Measurements from ENCODE around the gene DYNLT2B.
"Not testable (repeated sequence)": the region's sequence is repeated elsewhere in the genome, so short reads cannot be mapped to it uniquely, and the experiment has no call there.

DYNLT2B gene

GRCh38 chr3:196274585-196274984, 43.5 kb downstream of the DYNLT2B start:
- H3K4me3 ChIP-seq = no peak overlapping the region
- in situ Hi-C loops (cut with MboI; ENCODE audit: low sequenced_read_pairs) = no loop called here
- H3K36me3 ChIP-seq (replicated peaks) = peaks cover 13% of the 10 kb centered on the region
- peaks cover 7% of the 10 kb centered on the region for H3K9me3 ChIP-seq
- H3K4me1 ChIP-seq = no peaks in the 10 kb centered on the region; the same call in 1 of the 2 replicates
- no peaks in the 10 kb centered on the region for H3K27me3 ChIP-seq (ENCODE audit: low read depth)
- DNase-seq (ENCODE audit: low spot score in 2 of 2) = no peak

GRCh38 chr3:196273655-196274054, 44.4 kb downstream of the DYNLT2B start:
- no peaks in the 10 kb centered on the region for H3K27me3 ChIP-seq (ENCODE audit: low read depth)
- H3K36me3 ChIP-seq (replicated peaks) = peaks cover 22% of the 10 kb centered on the region
- H3K9me3 ChIP-seq = peaks cover 7% of the 10 kb centered on the region
- in situ Hi-C loops (cut with MboI; ENCODE audit: low sequenced_read_pairs) = no loop called here
- H3K4me1 ChIP-seq = peaks cover 6% of the 10 kb centered on the region
- DNase-seq (ENCODE audit: low spot score in 2 of 2) = no peak
- H3K4me3 ChIP-seq = no peak overlapping the region

- H3K4me1 ChIP-seq = peaks cover 8% of the 10 kb centered on the region
- no peak for DNase-seq (ENCODE audit: low spot score in 2 of 2)
- in situ Hi-C loops (cut with MboI; ENCODE audit: low sequenced_read_pairs) = no loop called here
- H3K36me3 ChIP-seq (replicated peaks) = peaks cover 25% of the 10 kb centered on the region
- H3K4me3 ChIP-seq = no peak overlapping the region
- H3K27me3 ChIP-seq (ENCODE audit: low read depth) = no peaks in the 10 kb centered on the region
- peaks cover 7% of the 10 kb centered on the region for H3K9me3 ChIP-seq
These were observed 45.2 kb downstream of the DYNLT2B start for GRCh38 chr3:196272826-196273225.

- Histone ChIP-seq H3K9me3 (peaks cover 7% of the 10 kb centered on the region), H3K4me1 (peaks cover 8% of the 10 kb centered on the region), H3K27me3 (ENCODE audit: low read depth) (no peaks in the 10 kb centered on the region), H3K36me3 (replicated peaks) (peaks cover 35% of the 10 kb centered on the region), H3K4me3 (no peak overlapping the region)
- in situ Hi-C loops (cut with MboI; ENCODE audit: low sequenced_read_pairs) = no loop called here
- DNase-seq (ENCODE audit: low spot score in 2 of 2) = no peak
These were observed 47.5 kb downstream of the DYNLT2B start for GRCh38 chr3:196270499-196270898.

DNA sequence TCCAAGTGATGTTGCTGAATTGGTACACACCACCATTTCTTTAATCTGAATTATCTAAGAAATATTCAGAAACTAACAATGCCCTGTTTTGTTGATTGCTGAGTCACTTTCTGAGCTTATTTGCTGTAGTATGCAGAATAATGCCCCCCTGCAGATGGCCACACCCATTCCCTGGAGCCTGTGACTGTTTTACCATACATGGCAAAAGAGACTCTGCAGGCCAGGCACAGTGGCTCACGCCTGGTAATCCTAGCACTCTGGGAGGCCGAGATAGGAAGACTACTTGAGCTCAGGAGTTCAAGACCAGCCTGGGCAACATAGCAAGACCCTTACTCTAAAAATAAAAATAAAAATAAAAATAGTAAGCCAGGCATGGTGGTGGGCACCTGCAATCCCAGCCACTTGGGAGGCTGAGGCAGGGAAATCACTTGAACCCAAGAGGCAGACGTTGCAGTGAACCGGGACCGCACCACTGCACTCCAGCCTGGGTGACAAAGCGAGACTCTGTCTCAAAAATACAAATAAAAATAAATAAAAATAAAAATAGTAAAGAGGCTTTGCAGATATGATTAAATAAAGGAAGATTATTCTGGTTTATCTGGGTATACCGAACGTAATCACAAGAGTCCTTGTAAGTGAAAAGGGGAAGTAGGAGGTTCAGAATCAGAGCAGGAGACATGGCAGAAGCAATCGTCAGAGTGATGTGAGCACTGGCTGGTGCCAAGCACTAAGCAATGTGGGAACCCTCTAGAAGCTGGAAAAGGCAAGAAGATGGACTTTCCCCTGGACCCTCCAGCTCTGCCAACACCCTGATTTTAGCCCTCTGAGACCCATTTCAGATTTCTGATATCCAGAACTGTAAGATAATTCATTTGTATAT, 49.5 kb downstream of the DYNLT2B start:
- Histone ChIP-seq H3K27me3 (ENCODE audit: low read depth) (no peaks in the 10 kb centered on the region), H3K36me3 (replicated peaks) (peaks cover 36% of the 10 kb centered on the region), H3K4me1 (peaks cover 8% of the 10 kb centered on the region), H3K4me3 (no peak overlapping the region), H3K9me3 (peaks cover 4% of the 10 kb centered on the region; the same call in 1 of the 2 replicates)
- in situ Hi-C loops (cut with MboI; ENCODE audit: low sequenced_read_pairs) = no loop called here
- peak in 1 of 2 experiments; percentile 52 for DNase-seq (ENCODE audit: low spot score in 2 of 2)

DNA sequence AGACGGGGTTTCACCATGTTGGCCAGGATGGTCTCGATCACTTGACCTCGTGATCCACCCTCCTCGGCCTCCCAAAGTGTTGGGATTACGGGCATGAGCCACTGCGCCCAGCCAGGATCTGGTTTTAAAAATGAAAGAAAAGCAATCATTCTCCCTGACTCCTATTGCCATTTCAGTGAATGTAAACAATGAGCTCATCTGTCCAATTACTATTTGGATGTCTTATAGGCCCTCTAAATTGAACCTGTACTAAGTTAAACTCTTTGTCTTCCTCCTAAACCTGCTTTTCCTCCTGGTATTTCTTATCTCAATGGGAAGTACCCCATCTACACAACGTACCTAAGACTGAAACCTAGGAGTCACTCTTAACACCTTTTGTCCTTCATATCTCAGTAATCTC, 54.2 kb downstream of the DYNLT2B start:
- Histone ChIP-seq H3K4me1 (peaks cover 9% of the 10 kb centered on the region), H3K4me3 (no peak overlapping the region), H3K36me3 (replicated peaks) (peaks cover 22% of the 10 kb centered on the region), H3K27me3 (ENCODE audit: low read depth) (no peaks in the 10 kb centered on the region), H3K9me3 (no peaks in the 10 kb centered on the region)
- DNase-seq (ENCODE audit: low spot score in 2 of 2) = no peak
- in situ Hi-C loops (cut with MboI; ENCODE audit: low sequenced_read_pairs) = no loop called here

DNA sequence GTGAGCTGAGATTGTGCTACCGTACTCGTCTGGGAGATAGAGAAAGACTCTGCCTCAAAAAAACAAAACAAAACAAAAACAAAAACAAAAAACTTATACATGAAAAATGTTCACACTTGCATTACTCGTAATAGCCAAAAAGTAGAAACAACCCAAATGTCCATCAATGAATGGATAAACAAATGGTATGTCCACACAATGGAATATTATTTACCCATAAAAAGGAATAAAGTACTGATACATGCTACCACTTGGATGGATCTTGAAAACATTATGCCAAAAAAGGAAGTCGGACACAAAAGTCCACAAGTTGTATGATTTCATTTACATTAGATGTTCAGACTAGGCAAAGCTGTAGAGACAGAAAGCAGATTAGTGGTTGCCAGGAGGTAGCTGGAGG, 57.3 kb downstream of the DYNLT2B start:
- H3K9me3 ChIP-seq = no peaks in the 10 kb centered on the region
- peaks cover 5% of the 10 kb centered on the region for H3K4me1 ChIP-seq
- in situ Hi-C loops (cut with MboI; ENCODE audit: low sequenced_read_pairs) = no loop called here
- H3K27me3 ChIP-seq (ENCODE audit: low read depth) = no peaks in the 10 kb centered on the region
- DNase-seq (ENCODE audit: low spot score in 2 of 2) = no peak
- no peak overlapping the region for H3K4me3 ChIP-seq
- peaks cover 21% of the 10 kb centered on the region for H3K36me3 ChIP-seq (replicated peaks)

DNA sequence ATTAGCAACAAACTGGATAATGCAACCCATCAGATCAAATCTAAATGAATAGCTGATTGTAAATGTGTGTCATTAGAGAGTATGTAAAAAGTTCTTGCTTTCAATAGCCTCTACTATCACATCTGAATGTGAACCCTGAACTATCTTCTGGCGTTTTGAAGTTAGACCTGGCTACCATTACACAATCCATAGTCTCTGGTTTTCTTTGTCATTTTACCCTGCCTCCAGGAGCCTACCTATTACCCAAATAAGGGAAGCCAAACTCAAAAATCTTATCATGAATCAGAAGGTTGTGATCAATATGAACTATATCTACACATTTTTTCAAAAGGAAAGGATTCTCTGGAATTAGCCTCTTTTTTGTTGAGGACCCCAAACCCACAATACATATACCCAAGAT, 62.3 kb downstream of the DYNLT2B start:
- Histone ChIP-seq H3K27me3 (ENCODE audit: low read depth) (no peaks in the 10 kb centered on the region), H3K9me3 (no peaks in the 10 kb centered on the region), H3K4me1 (no peaks in the 10 kb centered on the region), H3K4me3 (no peak overlapping the region), H3K36me3 (replicated peaks) (peaks cover 14% of the 10 kb centered on the region)
- no peak for DNase-seq (ENCODE audit: low spot score in 2 of 2)
- in situ Hi-C loops (cut with MboI; ENCODE audit: low sequenced_read_pairs) = no loop called here

DNA sequence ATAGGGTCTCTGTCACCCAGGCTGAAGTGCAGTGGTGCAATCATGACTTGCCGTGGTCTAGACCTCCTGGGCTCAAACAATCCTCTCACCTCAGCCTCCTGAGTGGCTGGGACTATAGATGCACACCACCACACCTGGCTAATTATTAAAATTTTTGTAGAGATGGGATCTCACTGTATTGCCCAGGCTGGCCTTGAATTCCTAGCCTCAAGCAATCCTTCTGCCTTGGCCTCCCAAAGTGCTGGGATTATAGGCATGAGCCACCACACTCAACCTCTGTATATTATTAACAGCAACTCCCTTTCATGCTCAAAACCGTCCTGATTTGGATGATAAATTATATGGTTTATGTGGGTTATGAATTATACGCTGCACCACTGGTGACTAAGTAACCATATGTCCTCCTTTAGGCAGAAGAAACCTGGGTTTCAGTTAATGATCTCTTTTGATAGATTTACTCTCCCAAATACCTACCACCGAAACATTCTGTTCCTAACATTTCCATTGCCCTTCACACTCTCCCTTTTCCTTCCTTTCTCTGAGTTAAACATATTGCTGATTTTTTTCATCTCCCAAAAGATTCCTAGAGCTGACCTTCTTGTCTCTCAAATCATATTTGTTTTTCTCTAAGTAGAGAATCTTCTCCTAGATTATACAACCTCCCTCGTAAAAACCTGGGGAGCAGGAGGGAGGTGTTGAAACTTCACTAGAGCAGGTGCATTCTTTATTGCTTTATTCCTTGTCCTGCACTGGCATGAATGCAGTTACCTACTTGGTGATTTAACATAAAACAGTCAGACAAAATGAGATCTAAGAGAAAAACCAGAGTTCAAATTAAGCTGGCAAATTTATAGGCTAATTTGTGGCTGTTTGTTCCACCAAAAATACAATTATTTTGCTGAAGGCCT, 63.4 kb downstream of the DYNLT2B start:
- Histone ChIP-seq H3K4me1 (no peaks in the 10 kb centered on the region), H3K27me3 (ENCODE audit: low read depth) (no peaks in the 10 kb centered on the region), H3K36me3 (replicated peaks) (peaks cover 14% of the 10 kb centered on the region), H3K9me3 (no peaks in the 10 kb centered on the region), H3K4me3 (no peak overlapping the region)
- in situ Hi-C loops (cut with MboI; ENCODE audit: low sequenced_read_pairs) = loop anchor here (5.0 kb wide), 1 partner anchor 268 kb away; no protein-coding TSS in a partner anchor
- no peak for DNase-seq (ENCODE audit: low spot score in 2 of 2)

DNA sequence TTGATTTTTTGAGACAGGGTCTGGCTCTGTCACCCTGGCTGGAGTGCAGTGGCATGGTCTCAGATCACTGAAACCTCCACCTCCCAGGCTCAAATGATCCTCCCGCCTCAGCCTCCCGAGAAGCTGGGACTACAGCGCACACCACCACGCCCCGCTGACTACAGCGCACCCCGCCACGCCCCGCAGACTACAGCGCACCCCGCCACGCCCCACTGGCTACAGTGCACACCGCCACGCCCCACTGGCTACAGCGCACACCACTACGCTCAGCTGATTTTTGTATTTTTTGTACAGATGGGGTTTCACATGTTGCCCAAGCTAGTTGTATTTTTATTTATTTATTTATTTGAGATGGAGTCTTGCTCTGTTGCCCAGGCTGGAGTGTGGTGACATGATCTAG, 66.1 kb downstream of the DYNLT2B start:
- H3K27me3 ChIP-seq (ENCODE audit: low read depth) = no peaks in the 10 kb centered on the region
- H3K9me3 ChIP-seq = no peaks in the 10 kb centered on the region
- in situ Hi-C loops (cut with MboI; ENCODE audit: low sequenced_read_pairs) = loop anchor here (5.0 kb wide), 1 partner anchor 270 kb away; no protein-coding TSS in a partner anchor
- peaks cover 18% of the 10 kb centered on the region for H3K36me3 ChIP-seq (replicated peaks)
- H3K4me3 ChIP-seq = no peak overlapping the region
- DNase-seq (ENCODE audit: low spot score in 2 of 2) = no peak
- H3K4me1 ChIP-seq = no peaks in the 10 kb centered on the region

DNA sequence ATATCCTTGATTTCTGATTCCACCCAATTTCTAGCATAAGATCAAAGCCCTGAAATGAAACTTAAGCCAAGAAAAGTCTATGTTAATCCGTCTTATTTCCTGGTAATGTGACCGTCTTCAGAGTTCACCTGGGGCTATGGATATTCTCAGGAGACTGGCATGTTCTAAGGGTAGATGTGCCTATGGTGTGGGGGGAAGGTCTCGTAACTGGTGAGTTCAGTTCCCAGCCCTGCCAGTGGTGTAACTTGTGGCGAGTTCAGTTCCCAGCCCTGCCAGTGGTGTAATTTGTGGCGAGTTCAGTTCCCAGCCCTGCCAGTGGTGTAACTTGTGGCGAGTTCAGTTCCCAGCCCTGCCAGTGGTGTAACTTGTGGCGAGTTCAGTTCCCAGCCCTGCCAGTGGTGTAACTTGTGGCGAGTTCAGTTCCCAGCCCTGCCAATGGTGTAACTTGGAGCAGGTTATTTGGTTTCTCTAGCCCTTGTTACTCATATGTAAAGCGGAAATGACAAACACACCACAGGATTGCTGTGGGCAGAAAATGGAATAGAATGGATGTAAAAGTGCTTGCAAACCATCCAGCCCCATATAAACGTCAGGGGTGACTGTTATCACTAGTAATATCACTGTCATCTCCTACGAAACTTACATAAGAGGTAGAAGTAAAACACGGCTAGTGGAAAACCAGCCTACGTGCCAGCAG, 71.3 kb downstream of the DYNLT2B start:
- no peaks in the 10 kb centered on the region for H3K9me3 ChIP-seq
- H3K27me3 ChIP-seq (ENCODE audit: low read depth) = no peaks in the 10 kb centered on the region
- DNase-seq (ENCODE audit: low spot score in 2 of 2) = no peak
- no peaks in the 10 kb centered on the region for H3K4me1 ChIP-seq
- in situ Hi-C loops (cut with MboI; ENCODE audit: low sequenced_read_pairs) = no loop called here
- no peak overlapping the region for H3K4me3 ChIP-seq
- peaks cover 21% of the 10 kb centered on the region for H3K36me3 ChIP-seq (replicated peaks)

DNA sequence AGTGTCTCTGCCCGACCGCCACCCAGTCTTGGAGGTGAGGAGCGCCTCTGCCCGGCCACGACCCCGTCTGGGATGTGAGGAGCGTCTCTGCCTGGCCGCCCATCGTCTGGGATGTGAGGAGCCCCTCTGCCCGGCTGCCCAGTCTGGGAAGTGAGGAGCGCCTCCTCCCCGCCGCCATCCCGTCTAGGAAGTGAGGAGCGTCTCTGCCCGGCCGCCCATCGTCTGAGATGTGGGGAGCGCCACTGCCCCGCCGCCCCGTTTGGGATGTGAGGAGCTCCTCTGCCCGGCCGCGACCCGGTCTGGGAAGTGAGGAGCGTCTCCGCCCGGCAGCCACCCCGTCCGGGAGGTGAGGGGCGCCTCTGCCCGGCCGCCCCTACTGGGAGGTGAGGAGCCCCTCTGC, 73.9 kb downstream of the DYNLT2B start:
- H3K4me3 ChIP-seq; in situ Hi-C loops (cut with MboI; ENCODE audit: low sequenced_read_pairs); DNase-seq (ENCODE audit: low spot score in 2 of 2); H3K4me1 ChIP-seq; H3K27me3 ChIP-seq (ENCODE audit: low read depth); H3K9me3 ChIP-seq: not testable (repeated sequence)
- H3K36me3 ChIP-seq (replicated peaks) = peaks cover 26% of the 10 kb centered on the region

GRCh38 chr3:196241704-196242103, 76.3 kb downstream of the DYNLT2B start:
- DNase-seq (ENCODE audit: low spot score in 2 of 2) = no peak
- in situ Hi-C loops (cut with MboI; ENCODE audit: low sequenced_read_pairs) = no loop called here
- Histone ChIP-seq H3K4me1 (no peaks in the 10 kb centered on the region), H3K9me3 (no peaks in the 10 kb centered on the region), H3K4me3 (no peak overlapping the region), H3K36me3 (replicated peaks) (peaks cover 29% of the 10 kb centered on the region), H3K27me3 (ENCODE audit: low read depth) (no peaks in the 10 kb centered on the region)
